HG03039 (cell line): Measurements from ENCODE around the gene ZFP64.
"Not testable (repeated sequence)": the region's sequence is repeated elsewhere in the genome, so short reads cannot be mapped to it uniquely, and the experiment has no call there.

Experiments used
- ATAC-seq: cut with Tn5 transposase; IDR thresholded peaks from one replicate; pipeline ENCODE4 v1.9.1; 2021; ENCODE audit warnings: mild to moderate bottlenecking, moderate library complexity; ENCODE audit not compliant: unreplicated experiment

Gene ZFP64

DNA sequence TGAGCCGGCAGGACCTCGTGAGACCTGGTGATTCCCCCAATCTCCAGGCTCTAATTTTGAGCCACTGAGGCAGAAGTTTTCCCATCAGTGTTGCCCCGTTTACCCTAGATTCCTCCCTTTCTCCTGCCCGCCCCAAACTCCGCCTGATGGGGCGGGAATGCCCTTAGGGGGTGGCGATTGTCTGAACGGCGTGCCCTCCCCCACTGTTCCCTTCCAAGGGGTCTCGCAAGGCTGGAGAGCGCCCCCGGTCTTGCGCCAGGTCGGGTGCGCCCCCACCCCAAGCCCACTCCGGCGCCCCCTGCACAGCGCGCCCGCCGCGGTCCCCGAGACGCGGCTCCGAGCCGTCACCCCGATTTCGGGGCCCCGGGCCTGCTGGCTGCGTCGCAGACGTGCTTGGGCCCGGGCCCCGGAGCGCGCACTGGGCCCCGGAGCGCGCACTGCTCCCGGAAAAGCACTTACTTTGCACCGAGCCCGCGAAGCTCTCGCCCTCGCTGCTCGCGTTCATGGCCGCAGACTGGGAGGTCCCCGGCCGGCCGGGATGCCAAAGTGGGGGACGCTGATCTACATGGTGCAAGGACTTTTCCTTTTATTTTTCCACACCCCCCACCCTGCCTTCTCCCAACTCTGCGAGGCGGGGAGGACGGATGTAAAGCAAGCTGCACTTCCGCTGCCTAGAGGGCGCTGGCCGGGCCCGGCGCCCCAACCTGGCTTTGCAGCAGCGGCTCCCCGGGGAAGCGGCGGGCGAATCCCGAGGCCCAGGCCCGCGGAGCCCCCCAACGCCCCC, at the start of gene ZFP64:
Gene ZFP64, minus strand, starts transcription at position 648 of the 784 bp plus-strand sequence. Its CDS starts 143 bp downstream, at position 505.
- peak; percentile 67 for ATAC-seq

DNA sequence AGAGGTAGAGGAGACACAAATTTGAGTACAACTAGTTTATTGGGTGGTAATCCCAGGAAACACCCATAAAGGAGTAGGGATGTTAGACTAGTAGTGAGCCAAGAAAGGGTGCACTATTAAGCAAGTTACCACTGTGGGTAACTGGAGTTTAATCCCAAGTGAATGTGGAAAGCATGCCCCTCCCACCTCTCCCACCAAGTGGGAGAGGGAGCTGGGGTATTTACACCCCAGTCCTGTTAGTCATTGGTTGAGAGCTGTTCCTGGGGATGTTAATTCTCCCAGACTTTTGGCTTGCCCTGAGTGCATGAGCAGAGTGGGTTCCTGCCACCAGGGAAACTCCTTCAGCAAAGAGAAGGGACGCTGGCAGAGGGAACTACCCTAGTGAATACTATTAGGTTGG, 49.2 kb upstream of the ZFP64 start:
- no peak for ATAC-seq

DNA sequence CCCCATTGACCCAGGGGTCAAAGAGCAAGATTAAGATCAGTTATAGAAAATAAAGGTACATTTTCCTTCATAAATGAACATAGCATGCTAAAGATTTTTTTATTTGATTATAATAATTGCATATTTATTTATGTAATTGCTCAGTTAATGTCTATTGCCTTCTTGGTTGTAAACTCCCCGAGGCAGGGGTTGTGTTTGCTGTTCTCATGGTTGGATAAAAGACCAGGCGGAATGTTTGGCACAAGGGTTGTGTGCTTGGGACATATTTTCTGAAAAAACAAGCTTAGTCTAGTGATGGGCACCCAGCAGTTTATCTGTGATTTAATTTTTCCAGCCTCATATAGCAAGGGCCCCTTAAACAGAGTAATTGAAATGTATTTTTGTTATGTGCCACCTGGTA, 47.5 kb upstream of the ZFP64 start:
- ATAC-seq: no peak

DNA sequence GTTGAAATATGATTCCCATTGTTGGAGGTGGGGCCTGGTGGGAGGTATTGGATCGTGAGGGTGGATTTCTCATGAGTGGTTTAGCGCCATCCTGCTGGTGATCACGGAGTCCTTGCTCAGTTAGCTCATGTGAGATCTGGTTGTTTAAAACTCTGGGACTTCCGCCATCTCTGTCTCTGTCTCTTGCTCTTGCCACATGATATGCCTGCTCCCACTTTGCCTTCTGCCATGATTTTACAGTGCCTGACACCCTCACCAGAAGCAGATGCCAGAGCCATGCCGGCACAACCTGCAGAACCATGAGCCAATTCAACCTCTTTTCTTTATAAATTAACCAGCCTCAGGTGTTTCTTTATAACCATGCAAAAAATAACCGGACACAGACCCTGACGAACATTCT, 44.7 kb upstream of the ZFP64 start:
- no peak for ATAC-seq

DNA sequence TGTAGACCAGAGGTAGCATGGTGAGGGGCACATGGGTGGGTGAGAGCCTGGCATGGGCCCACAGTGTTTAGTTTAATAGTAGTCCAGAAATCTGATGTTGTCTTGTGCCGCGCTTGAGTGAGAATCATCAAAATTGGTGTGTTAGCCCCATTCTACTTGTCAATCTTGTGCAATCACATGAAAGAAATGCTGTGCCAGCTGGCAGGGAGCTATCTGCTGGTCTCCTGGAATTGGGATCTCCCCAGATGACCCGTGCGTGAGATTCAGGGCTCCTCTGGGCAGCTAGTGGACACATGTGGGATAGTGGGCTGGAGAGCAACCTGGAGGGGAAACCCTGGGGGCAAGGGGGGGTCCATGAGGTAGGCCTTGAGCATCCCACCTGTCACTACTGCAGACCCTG, 43.5 kb upstream of the ZFP64 start:
- ATAC-seq: no peak

DNA sequence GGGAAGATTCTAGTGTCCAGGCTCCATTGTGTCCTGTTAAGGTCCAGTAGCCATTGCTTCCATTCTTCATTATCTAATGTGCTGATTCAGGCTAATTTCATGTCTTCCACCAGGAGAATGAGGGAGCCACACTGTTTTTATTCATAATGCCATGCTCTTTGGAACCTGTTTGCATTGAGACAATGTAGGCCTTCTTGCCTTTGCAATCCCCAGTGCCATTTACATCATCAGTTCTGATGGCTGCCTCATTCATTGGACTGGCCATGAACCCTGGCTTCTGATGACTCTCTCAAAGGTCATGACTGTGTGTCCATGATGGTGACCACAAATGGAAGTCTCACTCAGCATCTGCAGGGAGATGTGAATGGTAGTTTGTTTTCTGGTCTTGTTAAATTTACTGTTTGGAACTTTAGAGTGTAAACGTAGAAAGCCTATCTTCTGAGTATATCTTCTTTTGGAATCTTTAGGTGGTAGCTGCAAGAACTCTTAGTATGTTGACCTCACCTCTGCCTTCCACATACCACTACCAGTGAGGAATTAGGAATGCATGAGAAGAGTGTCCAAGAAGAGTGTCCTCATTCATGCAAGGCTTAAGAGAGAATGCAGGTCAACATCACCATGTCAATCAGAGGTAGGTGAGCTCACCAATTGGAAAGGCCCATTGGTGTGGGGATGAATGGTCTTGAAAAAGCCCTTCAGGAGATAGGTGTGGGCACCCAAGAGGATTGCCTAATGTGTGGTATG, 42.9 kb upstream of the ZFP64 start:
- no peak for ATAC-seq

DNA sequence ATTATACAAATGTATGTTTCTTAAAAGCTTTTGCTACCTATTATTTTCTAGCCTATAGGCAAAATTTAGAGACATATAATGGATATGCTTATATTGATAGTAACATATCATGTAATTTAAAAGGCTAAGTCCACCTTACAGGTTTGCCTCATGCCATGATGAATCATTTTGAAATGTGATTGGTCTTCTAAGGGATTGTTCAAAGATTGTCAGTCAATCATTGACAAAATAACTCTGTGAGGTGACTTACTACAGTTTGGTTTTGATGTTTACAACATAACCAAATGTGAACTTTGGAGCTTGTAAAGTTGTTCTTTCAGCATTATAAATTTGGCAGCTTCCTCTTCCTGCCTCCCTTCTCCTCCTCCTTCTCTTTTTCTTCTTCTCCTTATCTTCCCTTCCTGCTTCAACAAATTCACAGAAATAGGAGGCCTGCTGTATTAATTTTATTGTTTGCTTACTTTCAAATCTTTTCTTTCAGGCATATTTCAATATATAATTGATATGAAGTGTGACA, 39.7 kb upstream of the ZFP64 start:
- ATAC-seq: no peak

DNA sequence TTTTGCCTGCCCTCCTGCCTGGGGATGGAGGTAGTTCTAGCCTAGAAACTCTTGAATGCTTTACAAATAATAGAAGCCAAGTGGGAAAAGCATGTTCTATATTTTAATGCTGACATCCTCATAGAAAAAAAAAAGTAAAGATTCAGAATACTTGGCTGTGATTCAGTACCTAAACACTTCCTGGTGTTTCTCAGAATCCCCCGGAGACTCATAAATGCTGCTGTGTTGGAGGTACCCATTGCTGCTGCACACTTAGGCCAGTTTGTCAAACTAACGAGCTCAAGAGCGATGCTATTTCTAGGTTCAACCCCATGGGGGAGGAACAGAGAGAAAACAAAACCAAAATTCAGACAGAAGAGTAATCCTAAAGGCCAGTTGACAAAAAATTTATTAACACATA, 38.8 kb upstream of the ZFP64 start:
- ATAC-seq: no peak

DNA sequence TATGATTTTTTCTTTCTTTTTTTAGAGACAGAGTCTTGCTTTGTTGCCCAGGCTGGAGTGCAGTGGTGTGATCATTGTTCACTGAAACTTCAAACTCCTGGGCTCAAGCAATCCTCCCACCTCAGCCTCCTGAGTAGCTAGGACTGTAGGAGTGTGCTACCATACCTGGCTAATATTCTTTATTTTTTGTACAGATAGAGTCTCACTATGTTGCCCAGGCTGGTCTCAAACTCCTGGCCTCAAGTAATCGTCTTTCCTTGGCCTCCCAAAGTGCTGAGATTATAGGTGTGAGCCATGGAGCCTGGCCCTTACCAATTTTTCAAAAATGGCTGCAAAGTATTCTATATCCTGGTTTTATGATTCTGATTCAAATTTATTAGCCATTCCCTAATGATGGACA, 37.8 kb upstream of the ZFP64 start:
- not testable (repeated sequence) for ATAC-seq

DNA sequence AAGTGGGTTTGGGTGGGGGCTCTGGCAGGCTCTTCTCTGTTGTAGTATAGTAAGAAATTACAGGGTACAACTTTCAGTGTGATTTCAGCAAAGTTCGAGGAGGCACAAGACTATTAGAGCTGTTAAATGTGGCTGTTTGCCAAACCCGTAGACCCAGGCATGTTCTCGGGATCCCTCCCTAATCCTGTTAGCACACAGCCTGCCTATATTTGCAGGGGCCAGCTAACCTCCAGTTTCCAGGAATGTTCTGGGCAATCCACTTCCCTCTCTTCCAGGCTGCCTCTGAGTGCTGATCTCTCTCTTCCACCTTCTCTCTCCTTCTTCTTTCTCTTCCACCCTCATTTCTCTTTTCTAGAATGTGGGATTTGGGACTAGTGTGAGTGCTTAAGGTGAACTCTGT, 34.8 kb upstream of the ZFP64 start:
- no peak for ATAC-seq

DNA sequence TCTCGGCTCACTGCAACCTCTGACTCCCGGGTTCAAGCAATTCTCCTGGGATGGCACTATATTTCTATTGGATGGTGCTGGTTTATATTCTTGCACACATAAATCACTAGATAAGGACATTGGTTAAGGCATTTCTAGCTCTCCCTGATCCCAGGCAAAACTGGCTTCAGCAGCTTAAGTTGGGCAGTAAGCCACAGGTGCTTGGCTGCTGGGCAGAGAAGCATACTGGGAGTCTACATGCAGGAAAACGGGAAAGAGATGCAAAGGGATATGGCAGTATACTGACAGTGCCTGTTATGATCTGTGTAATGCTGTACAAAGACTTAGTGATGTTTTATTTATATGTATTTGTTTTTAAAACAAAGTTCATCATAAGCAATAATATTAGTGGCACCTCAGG, 33.3 kb upstream of the ZFP64 start:
- no peak for ATAC-seq

DNA sequence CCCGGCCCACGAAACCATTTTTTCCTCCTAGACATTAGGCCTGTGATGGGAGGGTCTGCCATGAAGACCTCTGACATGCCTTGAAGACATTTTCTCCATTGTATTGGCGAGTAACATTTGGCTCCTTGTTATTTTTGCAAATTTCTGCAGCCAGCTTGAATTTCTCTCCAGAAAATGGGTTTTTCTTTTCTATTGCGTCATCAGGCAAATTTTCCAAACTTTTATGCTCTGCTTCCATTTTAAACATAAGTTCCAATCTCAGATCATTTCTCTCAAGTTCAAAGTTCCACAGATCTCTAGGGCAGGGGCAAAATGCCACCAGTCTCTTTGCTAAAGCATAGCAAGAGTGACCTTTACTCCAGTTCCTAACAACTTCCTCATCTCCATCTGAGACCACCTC, 29.8 kb upstream of the ZFP64 start:
- ATAC-seq: not testable (repeated sequence)

DNA sequence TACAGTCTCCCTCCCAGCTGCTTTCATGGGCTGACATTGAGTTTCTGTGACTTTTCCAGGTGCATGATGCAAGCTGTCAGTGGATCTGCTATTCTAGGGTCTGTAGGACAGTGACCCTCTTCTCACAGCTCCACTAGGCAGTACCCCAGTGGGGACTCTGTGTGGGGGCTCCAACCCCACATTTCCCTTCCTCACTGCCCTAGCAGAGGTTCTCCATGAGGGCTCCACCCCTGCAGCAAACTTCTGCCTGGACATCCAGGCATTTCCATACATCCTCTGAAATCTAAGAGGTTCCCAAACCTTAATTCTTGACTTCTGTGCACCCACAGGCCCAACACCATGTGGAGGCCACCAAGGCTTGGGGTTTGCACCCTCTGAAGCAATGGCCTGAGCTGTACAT, 29.3 kb upstream of the ZFP64 start:
- not testable (repeated sequence) for ATAC-seq

DNA sequence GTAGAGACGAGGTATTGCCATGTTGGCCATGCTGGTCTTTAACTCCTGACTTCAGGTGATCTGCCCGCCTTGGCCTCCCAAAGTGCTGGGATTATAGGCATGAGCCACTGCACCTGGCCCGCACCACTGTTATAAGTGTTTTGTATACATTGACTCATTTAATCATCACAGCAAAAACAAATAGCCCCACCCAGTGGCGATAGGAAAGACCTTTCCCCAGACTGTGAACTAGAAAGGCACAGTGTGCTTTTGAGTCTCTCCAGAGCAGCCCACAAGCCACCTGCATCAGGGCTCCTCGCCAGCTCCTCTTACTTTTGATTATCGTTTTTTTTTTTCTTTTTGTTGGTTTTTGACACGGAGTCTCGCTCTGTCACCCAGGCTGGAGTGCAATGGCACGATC, 27.9 kb upstream of the ZFP64 start:
- ATAC-seq: no peak

DNA sequence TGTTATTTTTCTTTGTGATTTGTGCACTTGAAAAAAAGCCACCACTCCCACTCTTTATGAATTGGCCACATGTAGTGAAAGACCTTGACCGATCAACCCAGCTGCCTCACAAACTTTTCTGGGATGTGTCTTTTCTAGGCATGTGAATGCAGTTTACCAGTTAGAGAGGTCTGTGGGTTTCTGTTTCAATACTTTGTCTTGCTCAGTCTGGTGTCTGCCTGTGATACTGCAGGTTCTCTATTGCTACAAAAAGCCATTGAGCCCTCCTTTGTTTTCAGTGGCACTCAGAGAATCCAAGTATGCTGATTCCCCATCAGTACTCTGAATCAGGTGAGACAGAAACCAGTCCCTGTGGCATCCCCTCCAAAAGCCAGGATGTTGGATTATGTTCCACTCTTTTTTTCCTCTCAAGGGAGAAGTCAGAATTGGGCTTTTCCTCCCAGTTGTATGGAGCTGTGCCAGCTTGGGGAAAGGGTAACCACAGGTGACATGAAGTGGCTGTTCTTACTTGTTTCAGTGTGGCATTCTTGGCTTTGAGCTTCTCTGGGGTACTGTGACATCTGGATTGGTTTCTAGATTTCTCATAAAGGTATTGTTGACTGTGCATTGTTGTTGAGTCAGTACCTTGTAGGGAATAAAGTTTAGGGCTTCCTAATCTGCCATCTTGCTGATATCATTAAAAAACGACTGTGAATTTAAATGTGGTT, 26.3 kb upstream of the ZFP64 start:
- ATAC-seq: no peak

DNA sequence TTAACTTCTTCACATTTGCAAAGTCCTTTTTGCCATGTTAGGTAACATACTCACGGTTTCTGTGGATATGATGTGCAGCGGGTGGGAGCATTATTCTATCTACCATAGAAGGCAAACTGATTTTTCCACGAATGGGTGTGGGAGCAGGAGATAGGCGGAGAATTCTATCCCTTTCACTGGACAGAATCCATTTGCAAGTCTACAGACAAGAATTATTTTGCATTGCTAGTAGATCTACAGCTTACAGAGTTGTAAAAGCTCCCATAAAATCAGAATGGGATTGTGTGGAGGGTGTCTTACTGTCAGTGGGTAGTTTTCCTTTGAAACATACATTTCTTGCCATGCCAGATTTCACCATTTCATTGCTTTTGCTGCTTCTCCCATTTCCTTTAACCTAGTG, 22.4 kb upstream of the ZFP64 start:
- ATAC-seq: no peak

DNA sequence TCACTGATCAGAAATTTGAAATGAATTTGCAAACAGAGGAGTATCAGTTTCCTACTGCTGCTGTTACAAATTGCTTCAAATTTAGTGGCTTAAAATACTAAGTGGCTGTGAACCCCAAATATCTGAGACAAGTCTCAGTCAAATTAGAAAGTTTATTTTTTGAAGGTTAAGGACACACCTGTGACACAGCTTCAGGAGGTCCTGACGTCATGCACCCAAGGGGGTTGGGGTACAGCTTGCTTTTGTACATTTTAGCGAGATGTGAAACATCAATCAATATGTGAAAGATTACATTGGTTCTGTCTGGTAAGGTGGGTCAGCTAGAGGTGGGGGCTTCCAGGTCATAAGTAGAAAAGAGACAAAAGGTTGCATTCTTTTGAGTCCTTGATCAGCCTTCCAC, 21.4 kb upstream of the ZFP64 start:
- ATAC-seq: no peak

DNA sequence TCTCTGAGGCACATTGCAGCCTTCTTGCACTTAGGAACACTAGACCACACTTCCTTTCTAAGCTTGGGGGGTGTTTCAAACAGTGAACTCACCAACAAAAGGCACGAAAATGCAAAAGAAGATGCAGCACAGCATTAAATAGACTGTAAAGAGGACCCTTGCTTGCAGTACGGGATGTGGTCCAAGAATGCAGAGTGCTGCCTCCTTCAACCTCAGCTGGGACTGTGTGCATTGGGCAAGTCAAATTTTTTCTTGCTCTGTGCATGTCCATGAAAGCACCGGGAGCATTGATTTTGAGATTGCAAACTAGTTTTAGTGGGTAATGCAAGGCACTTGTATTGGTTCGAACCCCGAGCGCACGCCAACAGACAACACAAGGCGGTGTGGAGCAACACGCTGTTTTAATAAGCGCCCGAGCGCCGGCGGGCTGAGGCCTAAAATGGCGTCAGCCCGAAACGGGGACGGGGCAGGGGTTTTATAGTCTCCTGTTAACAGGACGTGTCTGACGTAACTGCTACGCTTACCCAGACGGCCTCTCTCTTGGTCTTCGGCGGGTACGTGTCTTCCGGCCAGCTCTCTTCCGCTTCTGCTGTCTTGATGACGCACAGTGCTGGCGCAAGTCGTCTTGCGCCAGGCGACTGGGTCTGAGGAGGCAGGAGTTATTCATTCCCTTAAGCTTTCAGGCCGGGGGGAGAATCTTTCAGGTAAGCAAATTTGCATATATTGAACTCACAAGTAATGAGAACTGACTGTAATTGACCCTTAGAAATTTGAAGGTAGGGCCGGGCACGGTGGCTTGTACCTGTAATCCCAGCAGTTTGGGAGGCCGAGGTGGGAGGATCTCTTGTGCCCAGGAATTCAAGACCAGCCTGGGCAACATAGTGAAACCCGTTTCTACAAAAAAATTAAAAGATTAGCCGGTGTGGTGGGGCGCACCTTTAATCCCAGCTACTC, 18.7 kb upstream of the ZFP64 start:
- no peak for ATAC-seq

DNA sequence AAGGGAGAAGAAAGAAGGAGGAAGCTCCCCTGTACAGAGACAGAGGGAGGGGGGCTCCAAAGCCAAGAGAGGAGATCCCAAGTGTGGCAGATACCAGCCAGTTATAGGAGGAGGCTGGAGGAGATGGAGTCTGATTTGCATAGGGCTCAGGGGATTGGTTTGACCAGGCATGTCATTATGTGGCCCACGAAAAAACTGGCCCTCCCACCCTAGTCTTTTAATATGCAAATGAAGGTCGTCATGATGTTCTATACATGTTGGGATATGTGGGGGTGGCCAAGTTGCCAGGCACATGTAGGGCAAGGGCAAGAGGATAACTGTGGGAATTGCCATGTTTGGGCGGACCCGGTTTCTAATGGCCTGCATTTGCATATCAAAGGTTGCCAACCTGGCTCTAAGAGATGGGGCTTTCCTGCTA, 17.6 kb upstream of the ZFP64 start:
- no peak for ATAC-seq

DNA sequence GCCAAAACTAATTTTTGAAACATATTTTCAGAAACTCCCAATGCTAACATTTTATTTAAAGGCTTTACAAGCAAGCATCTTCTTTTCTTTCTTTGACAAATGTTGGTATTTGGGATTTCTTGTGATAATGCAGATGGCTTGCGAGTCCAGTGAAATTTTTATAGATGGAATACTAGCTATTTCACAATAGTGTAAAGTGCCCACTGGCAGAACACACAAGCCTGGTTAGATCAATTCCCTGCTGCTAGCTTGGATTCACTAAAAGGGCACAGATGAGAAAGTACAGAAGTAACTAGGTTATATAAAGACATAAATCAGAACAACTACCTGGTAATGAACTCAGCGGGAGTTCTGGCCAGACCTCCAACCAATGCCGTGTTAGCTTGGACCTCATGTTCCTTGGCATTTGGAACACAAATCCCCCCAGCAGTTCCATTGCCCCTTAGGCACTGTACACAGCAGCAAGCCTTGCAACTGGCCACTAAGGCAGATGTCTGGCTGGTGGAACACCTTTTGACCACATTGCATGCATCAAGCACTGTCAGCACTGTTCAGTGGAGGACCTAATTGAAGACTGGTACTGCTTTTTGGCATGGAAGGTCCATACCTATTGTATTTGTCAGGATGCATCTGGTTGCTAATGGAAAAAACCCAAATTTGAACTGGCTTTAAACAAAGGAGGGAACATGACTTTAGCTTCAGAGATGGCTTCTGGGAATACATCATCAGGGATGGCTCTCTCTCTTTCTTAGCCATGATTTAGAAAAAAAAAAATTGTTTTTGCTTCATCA, 15.6 kb upstream of the ZFP64 start:
- no peak for ATAC-seq
